Measurements from ENCODE around the gene OTOP3. TPM values are rescaled to one million over a fixed set of nuclear protein-coding genes. Genes with fewer than 3 reads are reported as not detected.

OTOP3 gene
- total and polyA plus RNA-seq, 2 donors (not counting 3 experiments of a cell fraction or from before 2014, with no cell fraction given): not detected

- TF ChIP-seq POLR2A (IDR thresholded peaks at IDR 0.05; ENCODE audit: low read depth, low read length): no peak
- TF ChIP-seq MAX (IDR thresholded peaks at IDR 0.05; ENCODE audit: insufficient read depth, insufficient read length): no peak
- no peak for TF ChIP-seq POLR2AphosphoS5 (IDR thresholded peaks at IDR 0.05; ENCODE audit: insufficient read depth, low read depth, low read length)
- TF ChIP-seq MYC (IDR thresholded peaks at IDR 0.05; ENCODE audit: low read depth, low read length): no peak
- no peak for TF ChIP-seq FOS (IDR thresholded peaks at IDR 0.05; ENCODE audit: borderline replicate concordance, insufficient read depth, low read length)
- TF ChIP-seq GATA2 (IDR thresholded peaks at IDR 0.05; ENCODE audit: insufficient read depth, insufficient read length, low read depth, low read length): no peak
- no peak for TF ChIP-seq CTCF (IDR thresholded peaks at IDR 0.05; ENCODE audit: extremely low read depth in 1 of 2, insufficient read depth in 1 of 2, low read depth in 1 of 2, low read length in 2 of 2)
- no peak for TF ChIP-seq JUN (IDR thresholded peaks at IDR 0.05; ENCODE audit: borderline replicate concordance, insufficient read depth, insufficient read length, low read depth)
- TF ChIP-seq EZH2 (IDR thresholded peaks at IDR 0.05; ENCODE audit: borderline replicate concordance, low read depth, low read length, severe bottlenecking): no peak
- POLR2A ChIA-PET: no interaction called here
- H3K9ac ChIP-seq (replicated peaks; ENCODE audit: extremely low read depth, insufficient read depth, low read length): no peak overlapping the region
- H4K20me1 ChIP-seq (replicated peaks; ENCODE audit: control insufficient read depth, extremely low read depth, insufficient read depth, low read length): no peaks in the 10 kb centered on the region
- DNase-seq (ENCODE audit: low read depth, low spot score): no peak
- no peaks in the 10 kb centered on the region for H3K9me1 ChIP-seq (replicated peaks; ENCODE audit: control insufficient read depth, extremely low read depth, insufficient read depth, low read length)
- H3K27ac ChIP-seq (ENCODE audit: insufficient read depth, low read depth, low read length): no peak overlapping the region
- H3K4me3 ChIP-seq (replicated peaks in 1 of 3; ENCODE audit: insufficient read depth in 1 of 3, low read depth in 1 of 3, low read length in 3 of 3): no peak overlapping the region
- FAIRE-seq: no peak
- dilution Hi-C loops (cut with MboI; ENCODE audit: extremely low pct_ligation_motif_present, low sequenced_read_pairs) (no loop called here), intact Hi-C loops (cut with micrococcal nuclease) (no loop called here)
- CTCF ChIA-PET: interaction anchor here (0.8 to 2.0 kb wide), 4 partner anchors 20 to 31 kb away, joined by 3 to 13 read pairs (median 4); partner anchors contain the start of gene MRPL58
- BruUV-seq (replicated peaks): no TSS peak
- no peak overlapping the region for H3K4me2 ChIP-seq (ENCODE audit: insufficient read depth, low read length)
- H2AFZ ChIP-seq (ENCODE audit: low read depth, low read length): no peak overlapping the region
- H3K4me1 ChIP-seq (ENCODE audit: control insufficient read depth, extremely low read depth, insufficient read depth, low read length): peaks cover 9% of the 10 kb centered on the region
- H3K79me2 ChIP-seq (ENCODE audit: control insufficient read depth, insufficient read depth, low read length): peaks cover 23% of the 10 kb centered on the region
- no peaks in the 10 kb centered on the region for H3K27me3 ChIP-seq (ENCODE audit: control insufficient read depth in 2 of 2, insufficient read depth in 2 of 2, low read length in 2 of 2)
- no peaks in the 10 kb centered on the region for H3K36me3 ChIP-seq (ENCODE audit: control insufficient read depth in 2 of 2, extremely low read depth in 1 of 2, insufficient read depth in 2 of 2, low read length in 2 of 2)
- no peaks in the 10 kb centered on the region for H3K9me3 ChIP-seq (replicated peaks; ENCODE audit: control insufficient read depth, insufficient read depth, low read length)
Observed at GRCh38 chr17:74992223-74992622, 56.5 kb downstream of the OTOP3 start.

Measured in endothelial cell of umbilical vein (primary cell).